B cell (primary cell): ENCODE results near the gene TRIM58. TPM values are rescaled to one million over a fixed set of nuclear protein-coding genes. Genes with fewer than 3 reads are reported as not detected.

Experiments used
- ATAC-seq: fragments of 200-7000 bp; cut with Tn5 transposase; one replicate; pipeline ENCODE4 v1.10.0; 2021; ENCODE audit warnings: low read depth, mild to moderate bottlenecking, moderate number of reproducible peaks, moderate library complexity
- CTCF ChIA-PET: fragments of 350-600 bp; sonication (Branson Sonifier 250); formaldehyde crosslinking; loops from one replicate; lab custom pipeline; 2021; ENCODE audit warnings: antibody characterized with exemption, inconsistent platforms; lab: Charles Lee
- POLR2A ChIA-PET: fragments of 350-600 bp; sonication (Branson Sonifier 250); formaldehyde crosslinking; loops from one replicate; lab custom pipeline; 2021; ENCODE audit warnings: antibody characterized with exemption; lab: Charles Lee
- DNase-seq: peaks from one replicate; pipeline ENCODE4 v3.0.0; 2013
- H2AFZ ChIP-seq: 2 replicates; pipeline ENCODE4 v1.6.1; 2012; ENCODE audit warnings: mild to moderate bottlenecking, low read depth, low read length; ENCODE audit not compliant: insufficient read depth, poor library complexity, severe bottlenecking
- H3K27ac ChIP-seq, 2 donors: 1 replicate in 1 of 2; 2 replicates in 1 of 2; pipeline ENCODE4 v1.5.1; 2012 to 2013; ENCODE audit warnings: low read length in 2 of 2, mild to moderate bottlenecking in 2 of 2, moderate library complexity in 1 of 2
- H3K27me3 ChIP-seq, 4 experiments: fragments of 200-600 bp in 1 of 4; sonication (generic) in 1 of 4; replicated peaks in 1 of 4; 1 replicate in 2 of 4; 2 replicates in 2 of 4; pipeline versions ENCODE4 v1.6.1 to v1.7.0; 2013 to 2016; ENCODE audit warnings: low read length in 3 of 4, mild to moderate bottlenecking in 2 of 4, mixed read lengths in 1 of 4, moderate library complexity in 1 of 4; ENCODE audit not compliant: insufficient read depth in 4 of 4, control insufficient read depth in 3 of 4; ENCODE audit errors: control extremely low read depth in 1 of 4
- H3K36me3 ChIP-seq, 2 experiments: replicated peaks in 1 of 2; 1 replicate in 1 of 2; 2 replicates in 1 of 2; pipeline versions ENCODE4 v1.6.1 to v1.7.1; 2013; ENCODE audit warnings: low read length in 1 of 2; ENCODE audit not compliant: insufficient read depth in 2 of 2, control insufficient read depth in 1 of 2; ENCODE audit errors: control extremely low read depth in 1 of 2, extremely low read depth in 1 of 2
- H3K4me1 ChIP-seq, 2 donors: fragments of 200-600 bp in 1 of 2; sonication (generic) in 1 of 2; 1 replicate in 1 of 2; 2 replicates in 1 of 2; pipeline versions ENCODE4 v1.5.1 to v1.6.1; 2013 to 2017; ENCODE audit warnings: low read length in 2 of 2; ENCODE audit not compliant: control insufficient read depth in 2 of 2, insufficient read depth in 2 of 2
- H3K4me2 ChIP-seq: replicated peaks from 2 replicates; pipeline ENCODE3; 2012; ENCODE audit warnings: mild to moderate bottlenecking, low read depth, low read length; ENCODE audit not compliant: poor library complexity, severe bottlenecking
- H3K4me3 ChIP-seq, 5 experiments: fragments of 200-600 bp in 1 of 5; sonication (generic) in 1 of 5; 1 replicate in 3 of 5; 2 replicates in 2 of 5; pipeline versions ENCODE4 v1.5.1 to v1.7.0; 2011 to 2016; ENCODE audit warnings: low read length in 4 of 5, mild to moderate bottlenecking in 4 of 5, low read depth in 2 of 5, control low read depth in 1 of 5, moderate library complexity in 1 of 5; ENCODE audit not compliant: insufficient read depth in 1 of 5; ENCODE audit errors: control extremely low read depth in 1 of 5, extremely low read depth in 1 of 5
- H3K79me2 ChIP-seq: fragments of 200-600 bp; sonication (generic); one replicate; pipeline ENCODE4 v1.6.0; 2016; ENCODE audit warnings: low read length; ENCODE audit not compliant: control insufficient read depth, insufficient read depth
- H3K9ac ChIP-seq: fragments of 200-600 bp; sonication (generic); 2 replicates; pipeline ENCODE4 v1.6.1; 2017; ENCODE audit warnings: mild to moderate bottlenecking, low read length, moderate library complexity
- H3K9me3 ChIP-seq, 3 donors: one replicate each; pipeline versions ENCODE4 v1.6.1 to v1.7.1; 2013; ENCODE audit warnings: low read length in 2 of 3; ENCODE audit not compliant: control insufficient read depth in 2 of 3, insufficient read depth in 1 of 3; ENCODE audit errors: control extremely low read depth in 1 of 3
- H4K20me1 ChIP-seq: 2 replicates; pipeline ENCODE4 v1.6.0; 2012; ENCODE audit warnings: mild to moderate bottlenecking, low read length; ENCODE audit not compliant: insufficient read depth, control insufficient read depth, poor library complexity, severe bottlenecking
- H3K27ac Mint-ChIP-seq: one replicate; pipeline ENCODE4 v1.8.0; 2021; ENCODE audit warnings: mixed read lengths
- H3K27me3 Mint-ChIP-seq: one replicate; pipeline ENCODE4 v1.8.0; 2021; ENCODE audit warnings: mixed read lengths
- H3K4me1 Mint-ChIP-seq: one replicate; pipeline ENCODE4 v1.8.0; 2021; ENCODE audit warnings: mixed read lengths
- H3K4me3 Mint-ChIP-seq: one replicate; pipeline ENCODE4 v1.8.0; 2021; ENCODE audit warnings: mixed read lengths
- H3K9me3 Mint-ChIP-seq: one replicate; pipeline ENCODE4 v1.8.0; 2022; ENCODE audit warnings: mixed read lengths; ENCODE audit not compliant: insufficient read depth
- EZH2 ChIP-seq: IDR thresholded peaks from 2 replicates; pipeline ENCODE4 v1.6.1; 2012; ENCODE audit warnings: borderline replicate concordance, low read depth, mild to moderate bottlenecking, moderate library complexity, low read length; ENCODE audit not compliant: insufficient read depth, poor library complexity, severe bottlenecking
- WGBS: methylation state at CpG from one replicate; pipeline ENCODE4 v1.1.5; 2013; ENCODE audit warnings: missing lambda C conversion rate; ENCODE audit not compliant: insufficient coverage; 5-methylcytosine and 5-hydroxymethylcytosine counted together
- intact Hi-C: fragments of 100-400 bp; cut with micrococcal nuclease; formaldehyde crosslinking; loops from one replicate; pipeline ENCODE4 v1.10.0; 2022
- polyA plus RNA-seq: library from polyadenylated mRNA; depleted of rRNA; stranded (reverse); fragments of >200 nt; gene quantifications from 2 replicates; pipeline ENCODE4 v1.2.3, GENCODE V29; 2012
- total RNA-seq, 2 donors: library from RNA; stranded (reverse); fragments of 120-200 nt in 1 of 2; gene quantifications; 1 replicate in 1 of 2; 2 replicates in 1 of 2; pipeline versions ENCODE4 v1.2.3 to v1.2.4, GENCODE V29; 2013 to 2022
- TF ChIP-seq, protein P1 (sequence below): fragments of 200-600 bp; IDR thresholded peaks from one replicate; pipeline ENCODE4 v1.8.0; 2022; ENCODE audit warnings: antibody characterized with exemption, mild to moderate bottlenecking

TRIM58 gene
- total and polyA plus RNA-seq, 2 donors (not counting 1 experiment from before 2014, with no cell fraction given) = 0.84 to 1.5 TPM

DNA sequence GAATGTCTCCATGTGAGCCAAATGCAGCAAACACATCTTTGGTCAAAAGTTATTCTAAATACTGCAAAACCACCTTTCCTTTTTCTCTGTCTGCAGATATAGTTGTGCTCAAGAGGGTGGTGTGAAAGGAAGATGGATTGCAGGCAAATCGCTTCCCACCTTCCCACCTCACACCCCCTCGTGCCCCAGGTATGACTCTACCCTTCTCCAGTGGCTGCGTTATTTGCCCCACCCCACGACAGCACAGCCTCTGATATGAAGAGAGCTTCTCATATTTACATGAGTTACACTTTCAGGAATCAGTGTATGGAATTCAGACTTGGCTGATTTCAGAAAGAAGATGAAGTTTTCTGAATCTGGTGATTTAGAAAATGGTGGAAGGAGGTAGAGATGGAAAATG lies 5.8 kb downstream of the TRIM58 start:
- no CpG with 5 or more reads among the region's 4 CpGs for WGBS
- intact Hi-C loops = no loop called here
- DNase-seq (no peak), ATAC-seq (no peak)
- no peaks in the 10 kb centered on the region for H3K9me3 Mint-ChIP-seq
- Histone ChIP-seq H3K27ac (no peak overlapping the region), H3K4me3 (no peak overlapping the region), H3K36me3 (no peaks in the 10 kb centered on the region), H3K79me2 (no peaks in the 10 kb centered on the region), H3K4me2 (no peak overlapping the region), H3K9ac (no peak overlapping the region), H3K27me3 (peaks cover 0 to 6% (median 1%) of the 10 kb centered on the region in 4 experiments), H3K9me3 (no peaks in the 10 kb centered on the region), H2AFZ (no peak overlapping the region), H4K20me1 (no peaks in the 10 kb centered on the region), H3K4me1 (peaks cover 4 to 6% of the 10 kb centered on the region in 2 donors)
- ChIA-PET CTCF (no interaction called here), POLR2A (no interaction called here)
- H3K27me3 Mint-ChIP-seq = peaks cover 20% of the 10 kb centered on the region
- peaks cover 9% of the 10 kb centered on the region for H3K4me1 Mint-ChIP-seq
- no peak overlapping the region for H3K27ac Mint-ChIP-seq
- TF ChIP-seq, protein P1, sequence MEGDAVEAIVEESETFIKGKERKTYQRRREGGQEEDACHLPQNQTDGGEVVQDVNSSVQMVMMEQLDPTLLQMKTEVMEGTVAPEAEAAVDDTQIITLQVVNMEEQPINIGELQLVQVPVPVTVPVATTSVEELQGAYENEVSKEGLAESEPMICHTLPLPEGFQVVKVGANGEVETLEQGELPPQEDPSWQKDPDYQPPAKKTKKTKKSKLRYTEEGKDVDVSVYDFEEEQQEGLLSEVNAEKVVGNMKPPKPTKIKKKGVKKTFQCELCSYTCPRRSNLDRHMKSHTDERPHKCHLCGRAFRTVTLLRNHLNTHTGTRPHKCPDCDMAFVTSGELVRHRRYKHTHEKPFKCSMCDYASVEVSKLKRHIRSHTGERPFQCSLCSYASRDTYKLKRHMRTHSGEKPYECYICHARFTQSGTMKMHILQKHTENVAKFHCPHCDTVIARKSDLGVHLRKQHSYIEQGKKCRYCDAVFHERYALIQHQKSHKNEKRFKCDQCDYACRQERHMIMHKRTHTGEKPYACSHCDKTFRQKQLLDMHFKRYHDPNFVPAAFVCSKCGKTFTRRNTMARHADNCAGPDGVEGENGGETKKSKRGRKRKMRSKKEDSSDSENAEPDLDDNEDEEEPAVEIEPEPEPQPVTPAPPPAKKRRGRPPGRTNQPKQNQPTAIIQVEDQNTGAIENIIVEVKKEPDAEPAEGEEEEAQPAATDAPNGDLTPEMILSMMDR = no peak
- no peak for TF ChIP-seq EZH2
- no peak overlapping the region for H3K4me3 Mint-ChIP-seq

DNA sequence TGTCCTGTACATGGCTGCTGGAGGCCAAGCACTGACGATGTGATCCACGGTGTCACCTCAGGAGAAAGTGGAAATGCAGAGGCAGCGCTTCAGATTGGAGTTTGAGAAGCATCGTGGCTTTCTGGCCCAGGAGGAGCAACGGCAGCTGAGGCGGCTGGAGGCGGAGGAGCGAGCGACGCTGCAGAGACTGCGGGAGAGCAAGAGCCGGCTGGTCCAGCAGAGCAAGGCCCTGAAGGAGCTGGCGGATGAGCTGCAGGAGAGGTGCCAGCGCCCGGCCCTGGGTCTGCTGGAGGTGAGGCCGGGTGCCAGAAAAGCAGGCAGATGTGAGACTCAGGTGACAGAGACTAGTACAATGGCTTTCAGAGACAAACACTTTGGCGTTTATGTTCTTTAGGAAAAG lies 7.7 kb downstream of the TRIM58 start:
- Histone ChIP-seq H2AFZ (no peak overlapping the region), H3K9me3 (no peaks in the 10 kb centered on the region), H3K36me3 (no peaks in the 10 kb centered on the region), H4K20me1 (no peaks in the 10 kb centered on the region), H3K27me3 (no peaks in the 10 kb centered on the region), H3K79me2 (no peaks in the 10 kb centered on the region), H3K27ac (no peak overlapping the region), H3K4me1 (no peaks in the 10 kb centered on the region), H3K4me2 (no peak overlapping the region), H3K4me3 (no peak overlapping the region), H3K9ac (no peak overlapping the region)
- intact Hi-C loops = no loop called here
- ChIA-PET POLR2A (no interaction called here), CTCF (no interaction called here)
- DNase-seq = no peak
- no peaks in the 10 kb centered on the region for H3K4me1 Mint-ChIP-seq
- no peak for ATAC-seq
- H3K4me3 Mint-ChIP-seq = no peak overlapping the region
- 90% methylated on average over 16 of the region's 17 CpGs for WGBS
- H3K27me3 Mint-ChIP-seq = peaks cover 8% of the 10 kb centered on the region
- no peaks in the 10 kb centered on the region for H3K9me3 Mint-ChIP-seq
- no peak overlapping the region for H3K27ac Mint-ChIP-seq
- TF ChIP-seq, protein P1 = no peak
- no peak for TF ChIP-seq EZH2
